Transverse colon (tissue), 4 donors: ENCODE data around the gene LEF1.

Source experiments
- EP300 ChIP-seq: sonication (generic); formaldehyde crosslinking; IDR thresholded peaks from one replicate; pipeline ENCODE4 v1.6.1; 2017; ENCODE audit warnings: antibody characterized with exemption, low read depth
- POLR2A ChIP-seq: fragments of 450-650 bp; IDR thresholded peaks from one replicate; pipeline ENCODE4 v1.6.1; 2016; ENCODE audit warnings: antibody characterized with exemption, mild to moderate bottlenecking, moderate library complexity
- POLR2AphosphoS5 ChIP-seq, 3 donors: sonication (generic); formaldehyde crosslinking; IDR thresholded peaks; one replicate each; pipeline ENCODE4 v1.6.1; 2016; ENCODE audit warnings: antibody characterized with exemption in 3 of 3
- TF ChIP-seq, protein P1 (sequence below), 5 experiments: fragments of 200-600 bp in 3 of 5; fragments of 450-650 bp in 2 of 5; sonication (generic) in 3 of 5; IDR thresholded peaks; 1 replicate in 2 of 5; 2 replicates in 3 of 5; pipeline ENCODE4 v1.5.1; 2016 to 2017; ENCODE audit warnings: antibody characterized with exemption in 5 of 5, inconsistent platforms in 3 of 5, mild to moderate bottlenecking in 2 of 5, moderate library complexity in 1 of 5

DNA sequence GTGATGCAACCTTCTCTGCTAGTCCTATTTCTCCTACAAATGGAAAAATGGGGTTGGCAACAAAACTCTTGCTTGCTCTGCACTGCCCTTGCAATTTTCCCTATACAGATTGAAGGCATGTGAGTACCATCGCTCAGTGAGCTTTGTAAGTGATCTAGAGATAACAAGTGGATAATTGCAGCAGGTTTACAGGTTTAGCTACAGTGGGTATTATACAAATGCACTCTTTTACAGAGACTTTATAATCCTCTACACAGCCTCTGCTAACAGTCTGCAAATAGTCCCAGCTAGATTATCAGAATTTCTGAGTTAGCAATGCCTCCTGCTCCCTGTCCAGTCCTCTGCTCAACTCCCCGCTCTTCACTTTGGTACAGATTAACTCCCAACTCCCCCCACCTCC lies 11.1 kb downstream of the LEF1 start:
- TF ChIP-seq, protein P1, sequence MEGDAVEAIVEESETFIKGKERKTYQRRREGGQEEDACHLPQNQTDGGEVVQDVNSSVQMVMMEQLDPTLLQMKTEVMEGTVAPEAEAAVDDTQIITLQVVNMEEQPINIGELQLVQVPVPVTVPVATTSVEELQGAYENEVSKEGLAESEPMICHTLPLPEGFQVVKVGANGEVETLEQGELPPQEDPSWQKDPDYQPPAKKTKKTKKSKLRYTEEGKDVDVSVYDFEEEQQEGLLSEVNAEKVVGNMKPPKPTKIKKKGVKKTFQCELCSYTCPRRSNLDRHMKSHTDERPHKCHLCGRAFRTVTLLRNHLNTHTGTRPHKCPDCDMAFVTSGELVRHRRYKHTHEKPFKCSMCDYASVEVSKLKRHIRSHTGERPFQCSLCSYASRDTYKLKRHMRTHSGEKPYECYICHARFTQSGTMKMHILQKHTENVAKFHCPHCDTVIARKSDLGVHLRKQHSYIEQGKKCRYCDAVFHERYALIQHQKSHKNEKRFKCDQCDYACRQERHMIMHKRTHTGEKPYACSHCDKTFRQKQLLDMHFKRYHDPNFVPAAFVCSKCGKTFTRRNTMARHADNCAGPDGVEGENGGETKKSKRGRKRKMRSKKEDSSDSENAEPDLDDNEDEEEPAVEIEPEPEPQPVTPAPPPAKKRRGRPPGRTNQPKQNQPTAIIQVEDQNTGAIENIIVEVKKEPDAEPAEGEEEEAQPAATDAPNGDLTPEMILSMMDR (IDR thresholded peaks at IDR 0.05) = no peak
- TF ChIP-seq POLR2AphosphoS5 (IDR thresholded peaks at IDR 0.05) (no peak), POLR2A (no peak), EP300 (no peak)
